RCC 7860 (cell line): ENCODE data around the gene STX2.
A peak's percentile ranks its signal among the peaks of the same experiment; 100 is the strongest.
"Not testable (repeated sequence)": the region's sequence is repeated elsewhere in the genome, so short reads cannot be mapped to it uniquely, and the experiment has no call there.

Source experiments
- DNase-seq: peaks from one replicate; pipeline ENCODE4 v3.0.0-alpha.2; 2015; ENCODE audit warnings: low spot score
- FAIRE-seq: peaks from 2 replicates; lab custom pipeline; 2012; peaks lifted over from hg19 to GRCh38; lab: Jason Lieb, UNC

STX2 gene

GRCh38 chr12:130870442-130871285 is 31.6 kb upstream of the STX2 start:
- DNase-seq (no peak), FAIRE-seq (no peak)

- FAIRE-seq = no peak
- no peak for DNase-seq
Measured at GRCh38 chr12:130868412-130868811, 29.4 kb upstream of the STX2 start.

DNA sequence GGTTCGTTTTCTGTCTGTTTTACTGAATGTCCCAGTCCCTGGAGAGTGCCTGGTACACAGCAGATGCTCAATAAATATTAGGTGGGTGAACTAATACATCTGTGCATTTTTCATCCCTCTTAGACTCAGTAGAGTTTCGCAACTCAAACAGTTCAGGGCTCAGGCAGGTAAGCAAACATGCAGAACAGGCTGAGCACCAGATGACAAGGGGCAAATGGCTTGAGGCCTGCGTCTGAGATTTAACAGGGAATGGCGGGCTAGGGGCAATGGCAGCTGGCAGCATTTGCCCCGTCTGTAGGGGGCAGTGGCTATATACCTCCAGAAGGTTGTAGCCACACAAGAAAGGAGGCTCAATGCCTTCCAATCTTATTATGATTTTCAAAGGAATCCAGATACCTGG is 24.2 kb upstream of the STX2 start:
- DNase-seq = no peak
- no peak for FAIRE-seq

- FAIRE-seq, DNase-seq: not testable (repeated sequence)
Measured at GRCh38 chr12:130862771-130863170, 23.7 kb upstream of the STX2 start.

GRCh38 chr12:130862161-130862560 is 23.1 kb upstream of the STX2 start:
- DNase-seq = no peak
- no peak for FAIRE-seq

DNA sequence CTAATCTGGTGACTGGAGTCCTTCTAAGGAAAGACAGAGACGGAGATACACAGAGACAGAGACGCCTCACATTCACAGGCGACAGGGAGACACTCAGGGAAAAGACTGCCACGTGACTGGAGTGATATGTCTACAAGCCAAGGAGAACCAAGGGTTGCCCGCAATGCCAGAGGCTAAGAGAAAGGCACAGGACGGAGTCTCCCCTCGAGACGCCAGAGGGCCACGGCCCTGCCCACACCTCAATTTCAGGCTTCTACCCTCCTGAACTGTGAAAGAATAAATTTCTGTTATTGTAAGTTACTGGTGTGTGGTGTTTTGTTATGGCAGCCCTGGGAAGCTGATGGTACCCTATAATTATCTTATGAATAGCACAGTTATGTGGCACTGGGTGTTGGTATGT is 21.3 kb upstream of the STX2 start:
- FAIRE-seq (no peak), DNase-seq (no peak)

DNA sequence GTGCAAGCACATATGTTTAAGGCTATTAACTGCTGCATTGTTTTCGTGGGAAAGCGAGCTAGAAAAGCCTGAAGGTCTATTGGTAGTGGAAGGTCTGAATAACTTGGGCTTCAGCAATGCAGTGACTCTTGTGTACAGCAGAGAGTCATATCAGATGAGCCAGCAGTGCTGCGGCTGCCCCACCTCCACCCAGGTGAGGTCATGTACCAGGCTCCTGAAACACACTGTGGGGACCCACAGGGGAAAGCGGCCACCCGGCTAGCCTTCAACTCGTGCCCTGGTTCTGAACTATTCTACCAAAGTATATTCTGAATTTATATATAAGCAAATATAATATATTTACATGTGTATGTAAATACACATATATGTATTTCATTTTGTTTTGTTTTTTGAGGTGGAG is 20.1 kb upstream of the STX2 start:
- DNase-seq (no peak), FAIRE-seq (no peak)

- FAIRE-seq (no peak), DNase-seq (no peak)
Measured at GRCh38 chr12:130858084-130858483, 19.0 kb upstream of the STX2 start.

DNA sequence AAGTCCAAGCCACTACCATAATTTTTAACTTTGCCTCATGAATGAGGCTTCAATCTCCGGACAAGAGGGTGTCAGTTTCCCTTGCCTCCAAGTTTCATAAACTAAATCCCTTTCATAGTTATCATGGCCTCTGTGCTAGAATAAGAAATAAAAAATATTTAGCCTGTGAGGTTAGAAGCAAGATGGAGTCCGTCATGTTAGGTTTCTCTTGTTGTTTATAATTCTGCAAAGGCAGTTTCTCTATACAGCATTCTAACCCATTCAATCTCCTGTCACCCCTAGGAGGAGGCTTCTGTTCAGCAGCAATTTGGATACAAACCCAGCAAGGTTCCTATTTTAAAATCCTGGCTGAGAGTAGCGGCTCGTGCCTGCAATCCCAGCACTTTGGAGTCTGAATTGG is 17.0 kb upstream of the STX2 start:
- FAIRE-seq (no peak), DNase-seq (no peak)

GRCh38 chr12:130850418-130851021 is 11.5 kb upstream of the STX2 start:
- DNase-seq (no peak), FAIRE-seq (no peak)

DNA sequence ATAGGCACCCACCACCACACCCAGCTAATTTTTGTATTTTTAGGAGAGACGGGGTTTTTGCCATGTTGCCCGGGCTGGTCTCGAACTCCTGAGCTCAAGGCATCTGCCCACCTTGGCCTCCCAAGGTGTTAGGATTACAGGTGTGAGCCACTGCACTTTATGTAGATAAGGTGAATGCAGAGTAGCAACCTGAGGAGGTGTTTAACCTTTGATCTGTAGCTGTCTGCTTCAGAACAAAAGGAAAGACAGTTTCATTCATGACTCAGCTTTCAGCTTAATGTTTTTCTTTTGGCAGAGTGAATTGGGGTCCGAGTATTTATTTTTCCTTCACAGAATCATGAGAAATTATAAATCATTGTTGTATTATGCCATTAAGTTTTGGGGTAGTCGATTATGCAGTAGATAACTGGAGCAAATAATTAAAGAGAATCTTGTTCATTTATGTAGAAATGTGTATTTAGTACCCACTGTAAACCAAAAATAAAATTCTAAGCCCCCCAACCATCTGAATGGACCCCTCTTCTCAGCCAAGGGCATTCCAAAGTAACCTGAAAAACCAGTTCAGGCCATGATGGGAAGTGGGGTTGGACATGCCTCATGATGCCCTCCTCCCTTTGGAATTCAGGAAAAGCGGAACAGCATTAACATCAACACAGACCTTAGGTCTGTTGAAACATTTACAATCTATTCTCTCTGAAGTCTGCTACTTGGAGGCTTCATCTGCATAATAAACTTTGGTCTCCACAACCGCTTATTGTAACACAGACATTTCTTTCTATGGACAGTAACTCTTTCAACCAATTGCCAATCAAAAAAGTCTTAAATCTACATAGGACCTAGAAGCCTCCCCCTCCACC is 10.7 kb upstream of the STX2 start:
- FAIRE-seq (no peak), DNase-seq (no peak)

GRCh38 chr12:130848785-130849305 is 9.8 kb upstream of the STX2 start:
- not testable (repeated sequence) for FAIRE-seq, DNase-seq

DNA sequence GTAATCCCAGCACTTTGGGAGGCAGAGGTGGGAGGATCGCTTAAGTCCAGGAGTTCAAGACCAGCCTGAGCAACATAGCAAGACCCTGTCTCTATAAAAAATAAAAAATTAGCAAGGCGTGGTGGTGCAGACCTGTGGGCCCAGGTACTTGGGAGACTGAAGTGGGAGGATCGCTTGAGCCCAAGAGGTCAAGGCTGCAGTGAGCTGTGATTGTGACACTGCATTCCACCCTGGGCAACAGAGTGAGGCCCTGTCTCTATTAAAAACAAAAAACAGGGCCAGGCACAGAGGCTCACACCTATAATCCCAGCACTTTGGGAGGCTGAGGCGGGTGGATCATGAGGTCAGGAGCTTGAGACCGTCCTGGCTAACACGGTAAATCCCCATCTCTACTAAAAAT is 9.1 kb upstream of the STX2 start:
- FAIRE-seq = not testable (repeated sequence)

DNA sequence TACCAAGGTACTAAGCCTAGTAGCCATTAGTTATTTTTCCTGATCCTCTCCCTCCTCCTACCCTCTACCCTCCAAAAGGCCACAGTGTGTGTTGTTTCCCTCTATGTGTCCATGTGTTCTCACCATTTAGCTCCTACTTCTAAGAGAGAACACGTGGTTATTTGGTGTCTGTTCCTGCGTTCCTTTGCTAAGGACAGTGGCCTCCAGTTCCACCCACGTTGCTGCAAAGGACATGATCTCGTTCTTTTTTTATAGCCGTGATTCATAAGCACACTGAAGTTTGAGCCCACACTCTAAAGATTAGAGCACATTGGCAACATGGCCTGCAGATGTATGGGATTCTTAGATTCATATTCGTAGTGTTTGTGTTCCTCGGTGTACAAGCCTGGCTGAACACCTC is 8.1 kb upstream of the STX2 start:
- no peak for FAIRE-seq
- no peak for DNase-seq

More for the DNA sequence above, 9.1 kb upstream of the STX2 start:
- not testable (repeated sequence) for DNase-seq

- no peak for FAIRE-seq
- no peak for DNase-seq
Measured at GRCh38 chr12:130846369-130846768, 7.3 kb upstream of the STX2 start.

DNA sequence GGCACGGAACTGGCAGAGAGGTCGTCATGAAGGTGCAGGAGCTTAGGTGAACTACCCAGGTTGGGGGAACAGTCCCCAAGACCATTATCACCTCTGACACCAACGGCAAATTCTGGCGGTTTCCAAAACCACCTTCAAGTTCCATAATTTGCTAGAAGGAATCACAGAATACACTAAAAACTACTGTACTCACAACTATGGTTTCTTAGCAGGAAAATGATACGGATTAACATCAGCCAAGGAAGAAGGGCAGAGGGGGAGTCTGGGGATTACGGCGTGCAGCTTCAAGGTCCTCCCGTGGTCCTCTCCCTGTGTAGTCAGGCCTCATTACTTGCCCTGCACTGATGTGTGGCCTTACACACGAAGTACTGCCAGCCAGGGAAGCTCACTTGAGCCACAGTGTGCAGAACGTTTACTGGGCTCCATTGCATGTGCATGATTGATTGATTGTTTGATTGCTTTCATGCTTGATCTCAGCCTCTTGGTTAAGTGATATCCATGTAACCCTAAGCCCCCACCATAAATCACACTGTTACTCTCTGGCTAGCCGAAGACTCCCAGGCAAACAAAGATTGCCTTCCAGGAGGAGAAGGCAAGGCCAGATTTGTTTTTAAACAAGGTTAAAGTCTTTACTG is 837 bp upstream of the STX2 start:
- DNase-seq (no peak), FAIRE-seq (no peak)

- DNase-seq = peak; percentile 5
- FAIRE-seq = no peak
Measured at GRCh38 chr12:130838284-130838950, 633 bp downstream of the STX2 start.

GRCh38 chr12:130835436-130835835 is 3.6 kb downstream of the STX2 start:
- DNase-seq (no peak), FAIRE-seq (no peak)

DNA sequence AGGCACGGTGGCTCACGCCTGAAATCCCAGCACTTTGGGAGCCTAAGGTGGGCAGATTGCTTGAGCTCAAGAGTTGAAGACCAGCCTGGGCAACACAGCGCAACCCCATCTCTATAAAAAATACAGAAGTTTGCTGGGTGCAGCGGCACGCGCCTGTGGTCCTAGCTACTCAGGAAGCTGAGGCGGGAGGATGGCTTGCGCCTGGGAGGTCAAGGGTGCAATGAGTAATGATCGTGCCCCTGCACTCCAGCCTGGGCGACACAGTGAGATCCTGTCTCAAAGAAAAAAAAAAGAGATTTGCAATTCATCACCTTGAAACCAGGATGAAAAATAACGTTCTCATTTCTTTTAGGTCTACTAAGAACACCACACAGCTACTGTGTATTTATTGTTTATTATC is 4.0 kb downstream of the STX2 start:
- DNase-seq = no peak
- no peak for FAIRE-seq

GRCh38 chr12:130832561-130833209 is 6.4 kb downstream of the STX2 start:
- DNase-seq = no peak
- no peak for FAIRE-seq
